ENCODE data around the gene NEK5.

DNA sequence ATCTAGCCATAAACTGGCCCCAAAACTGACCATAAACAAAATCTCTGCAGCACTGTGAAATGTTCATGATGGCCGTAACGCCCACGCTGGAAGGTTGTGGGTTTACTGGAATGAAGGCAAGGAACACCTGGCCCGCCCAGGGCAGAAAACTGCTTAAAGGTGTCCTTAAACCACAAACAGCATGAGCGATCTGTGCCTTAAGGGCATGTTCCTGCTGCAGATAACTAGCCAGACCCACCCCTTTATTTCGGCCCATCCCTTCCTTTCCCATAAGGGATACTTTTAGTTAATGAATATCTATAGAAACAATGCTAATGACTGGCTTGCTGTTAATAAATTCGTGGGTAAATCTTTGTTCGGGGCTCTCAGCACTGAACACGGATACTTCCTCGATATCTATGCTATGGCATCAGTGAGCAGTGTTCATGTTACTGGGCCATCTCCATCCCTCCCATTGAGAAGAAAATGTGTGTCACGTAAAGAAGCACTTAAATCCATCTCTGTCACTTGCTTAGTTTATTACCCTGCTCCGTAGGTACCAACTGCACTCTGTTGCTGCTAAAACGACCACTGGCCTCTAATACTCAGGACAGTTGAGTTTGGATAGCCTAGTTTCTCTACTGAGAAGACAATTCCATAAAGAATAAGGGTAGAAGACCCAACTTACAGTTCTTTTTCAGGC is 122.9 kb downstream of the NEK5 start:
- TF ChIP-seq, protein P1, sequence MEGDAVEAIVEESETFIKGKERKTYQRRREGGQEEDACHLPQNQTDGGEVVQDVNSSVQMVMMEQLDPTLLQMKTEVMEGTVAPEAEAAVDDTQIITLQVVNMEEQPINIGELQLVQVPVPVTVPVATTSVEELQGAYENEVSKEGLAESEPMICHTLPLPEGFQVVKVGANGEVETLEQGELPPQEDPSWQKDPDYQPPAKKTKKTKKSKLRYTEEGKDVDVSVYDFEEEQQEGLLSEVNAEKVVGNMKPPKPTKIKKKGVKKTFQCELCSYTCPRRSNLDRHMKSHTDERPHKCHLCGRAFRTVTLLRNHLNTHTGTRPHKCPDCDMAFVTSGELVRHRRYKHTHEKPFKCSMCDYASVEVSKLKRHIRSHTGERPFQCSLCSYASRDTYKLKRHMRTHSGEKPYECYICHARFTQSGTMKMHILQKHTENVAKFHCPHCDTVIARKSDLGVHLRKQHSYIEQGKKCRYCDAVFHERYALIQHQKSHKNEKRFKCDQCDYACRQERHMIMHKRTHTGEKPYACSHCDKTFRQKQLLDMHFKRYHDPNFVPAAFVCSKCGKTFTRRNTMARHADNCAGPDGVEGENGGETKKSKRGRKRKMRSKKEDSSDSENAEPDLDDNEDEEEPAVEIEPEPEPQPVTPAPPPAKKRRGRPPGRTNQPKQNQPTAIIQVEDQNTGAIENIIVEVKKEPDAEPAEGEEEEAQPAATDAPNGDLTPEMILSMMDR (IDR thresholded peaks at IDR 0.05), result no peak
- TF ChIP-seq POLR2A (IDR thresholded peaks at IDR 0.05), result no peak
- TF ChIP-seq EP300 (IDR thresholded peaks at IDR 0.05), result no peak

Measured in upper lobe of left lung (tissue), 4 donors.